Measurements from ENCODE around the gene DOCK2. TPM values are rescaled to one million over a fixed set of nuclear protein-coding genes. Genes with fewer than 3 reads are reported as not detected.

The DOCK2 gene
- total and polyA plus RNA-seq, 12 donors = 3.3 to 59.5 (median 21.0) TPM

- Histone ChIP-seq H3K27me3 (no peaks in the 10 kb centered on the region), H3K36me3 (replicated peaks in 1 of 2) (no peaks in the 10 kb centered on the region), H3K27ac (no peak overlapping the region), H3K4me3 (no peak overlapping the region), H3K9me3 (replicated peaks in 1 of 3) (no peaks in the 10 kb centered on the region), H3K4me1 (replicated peaks in 1 of 2) (no peaks in the 10 kb centered on the region)
- intact Hi-C loops (cut with DNase I) = no loop called here
- DNase-seq = peak in 1 of 7 donors; percentile 4
- TF ChIP-seq CTCF (IDR thresholded peaks at IDR 0.05) (no peak), POLR2A (IDR thresholded peaks at IDR 0.05) (no peak)
- 70 to 81% (median 75%) methylated on average over 6 of the region's 6 CpGs for WGBS, 4 donors
Observed at GRCh38 chr5:170112876-170113521, 475.9 kb downstream of the DOCK2 start.

- H3K36me3 ChIP-seq (replicated peaks in 1 of 2) = no peaks in the 10 kb centered on the region
- WGBS, 4 donors = 65 to 83% (median 71%) methylated on average over 3 of the region's 3 CpGs
- intact Hi-C loops (cut with DNase I) = no loop called here
- no peaks in the 10 kb centered on the region for H3K27me3 ChIP-seq
- no peaks in the 10 kb centered on the region for H3K4me1 ChIP-seq (replicated peaks in 1 of 2)
- H3K4me3 ChIP-seq = no peak overlapping the region
- peak in 1 of 7 donors; percentile 2 for DNase-seq
- TF ChIP-seq POLR2A (IDR thresholded peaks at IDR 0.05) = no peak
- no peak for TF ChIP-seq CTCF (IDR thresholded peaks at IDR 0.05)
- no peak overlapping the region for H3K27ac ChIP-seq
- H3K9me3 ChIP-seq (replicated peaks in 1 of 3) = no peaks in the 10 kb centered on the region
Observed at GRCh38 chr5:170113522-170113900, 476.4 kb downstream of the DOCK2 start.

GRCh38 chr5:170114271-170114670, 477.2 kb downstream of the DOCK2 start:
- no peaks in the 10 kb centered on the region for H3K9me3 ChIP-seq (replicated peaks in 1 of 3)
- H3K4me1 ChIP-seq (replicated peaks in 1 of 2) = no peaks in the 10 kb centered on the region
- WGBS, 4 donors = 74 to 83% (median 78%) methylated on average over 6 to 7 of the region's 7 CpGs
- intact Hi-C loops (cut with DNase I) = loop anchor here in 1 of 2 donors (2.0 kb wide), 1 partner anchor 31 kb away; no protein-coding TSS in a partner anchor
- H3K36me3 ChIP-seq (replicated peaks in 1 of 2) = no peaks in the 10 kb centered on the region
- H3K27me3 ChIP-seq = no peaks in the 10 kb centered on the region
- no peak for DNase-seq
- H3K4me3 ChIP-seq = no peak overlapping the region
- no peak overlapping the region for H3K27ac ChIP-seq
- TF ChIP-seq CTCF (IDR thresholded peaks at IDR 0.05) (no peak), POLR2A (IDR thresholded peaks at IDR 0.05) (no peak)

- intact Hi-C loops (cut with DNase I) = loop anchor here in 1 of 2 donors (2.0 kb wide), 1 partner anchor 29 kb away; no protein-coding TSS in a partner anchor
- Histone ChIP-seq H3K27me3 (no peaks in the 10 kb centered on the region), H3K9me3 (replicated peaks in 1 of 3) (no peaks in the 10 kb centered on the region), H3K27ac (no peak overlapping the region), H3K4me3 (no peak overlapping the region), H3K4me1 (replicated peaks in 1 of 2) (no peaks in the 10 kb centered on the region), H3K36me3 (replicated peaks in 1 of 2) (no peaks in the 10 kb centered on the region)
- TF ChIP-seq CTCF (IDR thresholded peaks at IDR 0.05) = no peak
- no peak for TF ChIP-seq POLR2A (IDR thresholded peaks at IDR 0.05)
- DNase-seq = no peak
- WGBS, 4 donors = 80 to 92% (median 85%) methylated on average over 2 of the region's 2 CpGs
Observed at GRCh38 chr5:170115925-170116324, 478.9 kb downstream of the DOCK2 start.

Measured in adrenal gland (tissue), 12 donors.